NCI-H2107 (cell line): ENCODE data around the gene RANBP1.

ENCODE experiments used
- DNase-seq: peaks from one replicate; lab custom pipeline; 2025; lab: John Stamatoyannopoulos, UW

RANBP1 gene

DNA sequence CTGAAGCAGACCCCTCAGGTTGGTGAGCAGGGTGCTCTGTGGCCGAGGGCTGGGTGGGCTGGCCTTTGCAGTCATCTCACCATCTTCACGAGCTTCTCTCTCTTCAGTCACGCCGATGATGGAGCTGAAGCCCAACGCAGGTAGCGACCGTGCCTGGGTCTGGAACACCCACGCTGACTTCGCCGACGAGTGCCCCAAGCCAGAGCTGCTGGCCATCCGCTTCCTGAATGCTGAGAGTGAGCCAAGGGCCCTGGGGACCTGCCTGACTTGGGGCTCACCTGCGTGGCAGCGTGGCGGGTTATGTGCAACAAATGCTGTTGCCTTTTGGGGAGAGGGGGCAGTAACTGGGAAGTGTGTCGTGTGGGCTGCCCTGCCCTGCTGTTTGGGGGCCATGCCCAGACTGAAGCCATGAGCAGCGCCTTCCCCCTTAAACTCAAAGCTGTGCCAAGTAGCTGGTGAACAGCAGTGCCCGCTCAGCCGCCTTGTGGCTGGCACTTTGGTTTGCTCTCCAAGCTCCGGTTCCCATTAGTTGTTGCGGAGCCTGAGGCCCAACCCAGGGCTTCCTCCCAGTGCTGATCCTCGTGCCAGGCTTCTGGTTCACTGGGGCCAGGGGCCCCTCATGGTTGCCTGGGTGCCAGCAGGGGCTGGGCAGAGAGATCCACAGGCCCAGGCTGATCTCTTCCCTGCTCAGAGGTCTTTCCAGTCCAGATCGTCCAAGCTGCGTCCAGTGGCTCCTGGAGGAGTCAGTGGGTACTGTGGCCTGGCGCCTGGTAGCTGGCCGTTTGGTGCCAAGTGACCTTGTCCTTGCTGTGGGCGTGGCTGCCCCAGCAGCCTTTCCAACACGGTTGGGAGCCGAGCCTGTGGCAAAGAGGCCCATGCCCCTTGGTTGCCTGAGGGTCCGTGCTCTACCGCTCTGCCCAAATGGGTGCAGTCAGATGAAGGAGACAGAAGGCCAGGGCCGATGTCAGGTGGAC lies 9.6 kb downstream of the RANBP1 start:
- no peak for DNase-seq

DNA sequence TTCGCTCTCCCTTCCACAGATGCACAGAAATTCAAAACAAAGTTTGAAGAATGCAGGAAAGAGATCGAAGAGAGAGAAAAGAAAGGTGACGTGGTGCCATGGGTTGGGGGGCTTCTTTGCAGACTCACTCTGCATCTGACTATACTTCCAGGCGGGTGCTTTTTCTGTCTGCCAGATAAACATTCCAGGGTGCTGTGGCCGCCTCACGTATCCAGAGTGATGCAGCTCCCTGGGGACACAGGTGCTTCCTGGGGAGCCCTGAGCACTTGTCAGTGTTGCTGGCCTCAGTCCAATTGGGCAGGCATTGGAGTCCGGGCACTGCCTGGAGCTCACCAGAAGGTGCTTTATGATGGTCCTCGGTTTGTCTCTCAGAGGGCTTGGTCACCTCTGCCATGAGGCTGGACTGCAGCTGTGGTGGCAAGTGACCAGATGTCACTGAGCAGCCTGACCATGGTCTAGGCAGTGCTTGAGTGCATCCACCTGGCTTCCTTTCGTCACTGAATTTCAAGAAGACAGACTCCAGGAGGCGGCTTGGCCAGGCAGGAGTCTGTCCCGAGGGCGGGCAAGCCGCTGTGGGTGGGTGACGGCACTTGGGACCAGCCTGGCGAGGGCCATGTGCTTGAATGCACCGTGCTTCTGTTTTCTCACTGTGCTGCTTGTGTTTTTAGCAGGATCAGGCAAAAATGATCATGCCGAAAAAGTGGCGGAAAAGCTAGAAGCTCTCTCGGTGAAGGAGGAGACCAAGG lies 10.6 kb downstream of the RANBP1 start:
- DNase-seq: peak; percentile 16

DNA sequence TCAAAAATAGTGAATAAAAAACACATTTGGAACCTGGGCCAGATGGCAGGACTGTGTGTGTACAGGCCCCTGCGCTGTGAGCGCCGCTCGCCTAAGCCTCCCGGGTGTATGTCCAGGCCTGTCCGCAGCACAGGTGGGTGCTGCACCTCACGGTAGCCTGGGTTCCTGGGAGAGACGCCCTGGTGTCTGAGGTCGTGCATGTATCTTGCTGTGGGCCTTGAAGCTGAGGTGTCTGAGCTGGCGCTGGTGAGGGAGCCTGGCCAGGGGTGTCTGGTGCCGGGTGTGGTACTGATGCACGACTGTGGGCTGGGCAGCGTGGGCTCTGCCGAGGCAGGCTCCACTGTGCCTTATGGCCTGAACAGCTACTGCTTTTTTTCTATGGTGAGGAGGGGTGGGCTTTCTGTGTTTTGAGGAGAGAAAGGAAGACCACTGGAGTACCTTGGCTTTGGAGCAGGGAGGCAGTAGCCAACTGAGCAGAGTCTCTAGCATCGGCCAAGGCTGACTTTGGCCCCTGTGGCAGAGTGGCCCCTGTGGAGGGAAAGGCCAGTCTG lies 11.5 kb downstream of the RANBP1 start:
- no peak for DNase-seq

DNA sequence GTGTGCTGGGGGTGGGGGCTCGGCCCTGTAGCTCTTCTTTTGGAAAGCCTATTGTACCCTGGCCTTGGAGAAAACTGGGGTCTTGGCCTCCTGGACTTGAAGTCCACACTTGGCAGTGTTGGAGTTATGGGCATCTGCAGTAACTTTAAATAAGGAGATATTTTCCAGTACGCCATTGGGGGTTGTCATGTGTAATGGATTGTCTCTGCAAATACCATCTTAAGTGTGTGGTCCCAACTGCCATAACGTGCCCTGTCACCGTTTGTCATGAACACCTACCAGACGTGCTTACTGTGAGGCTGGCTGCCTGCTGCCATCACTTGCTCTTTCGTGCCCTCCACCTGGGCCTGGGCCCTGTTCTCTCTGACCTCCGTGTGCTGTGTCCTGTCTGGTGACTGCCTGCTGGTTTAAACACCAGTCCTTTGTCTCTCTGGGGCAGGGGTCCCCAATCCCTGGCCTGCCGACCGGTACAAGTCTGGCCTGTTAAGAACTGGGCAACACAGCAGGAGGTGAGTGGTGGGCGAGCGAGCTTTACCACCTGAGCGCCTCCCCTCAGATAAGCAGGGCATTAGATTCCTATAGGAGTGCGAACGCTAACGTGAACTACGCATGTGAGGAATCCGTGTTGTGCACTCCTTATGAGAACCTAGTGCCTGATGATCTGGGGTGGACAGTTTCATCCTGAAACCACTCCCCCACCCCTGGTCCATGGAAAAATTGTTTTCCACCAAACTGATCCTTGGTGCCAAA lies 12.1 kb downstream of the RANBP1 start:
- DNase-seq: no peak

DNA sequence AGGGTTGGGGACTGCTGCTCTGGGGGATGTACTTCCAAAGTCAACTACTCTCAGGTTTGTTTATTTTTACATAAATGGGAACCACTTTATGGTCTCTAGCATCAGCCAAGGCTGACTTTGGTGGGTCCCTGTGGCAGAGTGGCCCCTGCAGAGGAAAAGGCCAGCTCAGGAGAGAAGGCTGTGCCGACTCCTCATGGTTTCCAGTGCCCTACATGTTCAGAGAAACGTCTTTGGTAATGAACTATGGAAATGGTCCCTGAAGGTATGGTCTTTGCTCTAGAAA lies 12.7 kb downstream of the RANBP1 start:
- DNase-seq: no peak

DNA sequence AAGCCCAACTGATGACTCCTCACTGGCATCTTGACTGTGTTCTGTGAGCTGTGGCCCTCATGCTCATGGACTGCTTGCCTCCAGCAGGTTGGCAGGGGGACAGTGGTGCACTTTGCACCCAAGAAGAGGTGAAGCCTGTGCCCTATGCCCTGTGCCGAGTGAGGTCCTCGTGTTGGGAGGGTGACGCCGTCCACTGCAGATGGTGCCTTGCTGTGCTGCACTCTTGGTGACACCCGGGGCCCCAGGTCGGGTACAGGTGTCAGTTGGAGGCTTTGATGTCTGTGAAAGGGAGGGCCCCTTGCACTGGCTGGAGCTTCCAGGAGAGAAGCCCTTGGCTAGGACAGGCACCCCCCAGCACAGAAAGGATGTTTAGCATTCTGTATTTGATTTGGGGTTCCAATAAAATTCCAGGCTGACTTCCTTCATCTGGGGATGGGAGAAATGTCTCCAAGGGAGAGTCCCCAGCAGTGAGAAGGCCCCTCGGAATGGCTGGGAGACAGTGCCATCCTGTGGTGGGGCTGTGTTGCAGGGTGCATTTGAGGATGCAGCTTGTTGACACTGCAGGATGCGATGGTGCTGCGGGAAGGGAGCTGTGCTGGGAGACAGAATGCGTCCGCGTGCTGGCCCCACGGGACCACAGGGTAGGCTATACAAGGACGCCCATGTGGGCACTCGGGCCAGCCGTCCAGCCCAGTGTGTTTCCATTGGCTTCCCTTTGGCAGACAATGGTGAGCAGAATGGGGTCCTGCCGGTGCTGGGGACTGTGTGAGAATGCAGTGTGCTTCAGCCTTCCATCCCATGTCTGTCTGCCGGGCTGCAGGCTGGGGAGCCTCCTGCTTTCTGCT lies 13.2 kb downstream of the RANBP1 start:
- peak; percentile 21 for DNase-seq

DNA sequence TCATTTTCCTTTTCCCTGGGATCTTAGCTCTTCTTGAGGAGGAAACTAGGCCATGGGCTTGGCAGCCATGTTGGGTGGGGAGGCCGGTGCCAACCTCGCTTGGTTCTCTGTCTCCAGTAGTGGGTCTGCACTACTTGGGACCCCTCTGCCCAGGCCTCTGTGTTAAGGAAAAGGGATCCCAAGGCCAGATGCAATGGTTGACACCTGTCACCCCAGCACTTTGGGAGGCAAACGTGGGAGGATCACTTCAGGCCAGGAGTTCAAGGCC lies 13.8 kb downstream of the RANBP1 start:
- no peak for DNase-seq

DNA sequence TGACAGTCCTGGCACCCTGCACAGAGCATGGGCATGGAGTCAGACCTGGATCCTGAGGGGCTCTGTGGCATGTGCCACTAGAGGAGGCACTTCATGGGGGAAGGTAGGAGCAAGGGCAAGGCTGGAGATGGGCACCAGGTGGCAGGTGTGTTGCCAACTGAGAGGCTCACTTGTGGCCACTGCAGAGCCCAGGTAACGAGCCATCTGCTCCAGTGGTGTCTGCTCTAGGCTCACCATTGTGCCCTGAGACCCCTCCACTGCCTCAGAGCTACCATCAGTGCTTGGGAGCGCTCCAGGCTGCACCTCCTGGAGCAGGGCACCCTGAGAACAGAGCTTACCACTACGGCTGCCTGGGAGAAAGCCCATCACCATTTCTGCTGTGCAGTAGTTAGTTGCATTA lies 14.4 kb downstream of the RANBP1 start:
- no peak for DNase-seq

DNA sequence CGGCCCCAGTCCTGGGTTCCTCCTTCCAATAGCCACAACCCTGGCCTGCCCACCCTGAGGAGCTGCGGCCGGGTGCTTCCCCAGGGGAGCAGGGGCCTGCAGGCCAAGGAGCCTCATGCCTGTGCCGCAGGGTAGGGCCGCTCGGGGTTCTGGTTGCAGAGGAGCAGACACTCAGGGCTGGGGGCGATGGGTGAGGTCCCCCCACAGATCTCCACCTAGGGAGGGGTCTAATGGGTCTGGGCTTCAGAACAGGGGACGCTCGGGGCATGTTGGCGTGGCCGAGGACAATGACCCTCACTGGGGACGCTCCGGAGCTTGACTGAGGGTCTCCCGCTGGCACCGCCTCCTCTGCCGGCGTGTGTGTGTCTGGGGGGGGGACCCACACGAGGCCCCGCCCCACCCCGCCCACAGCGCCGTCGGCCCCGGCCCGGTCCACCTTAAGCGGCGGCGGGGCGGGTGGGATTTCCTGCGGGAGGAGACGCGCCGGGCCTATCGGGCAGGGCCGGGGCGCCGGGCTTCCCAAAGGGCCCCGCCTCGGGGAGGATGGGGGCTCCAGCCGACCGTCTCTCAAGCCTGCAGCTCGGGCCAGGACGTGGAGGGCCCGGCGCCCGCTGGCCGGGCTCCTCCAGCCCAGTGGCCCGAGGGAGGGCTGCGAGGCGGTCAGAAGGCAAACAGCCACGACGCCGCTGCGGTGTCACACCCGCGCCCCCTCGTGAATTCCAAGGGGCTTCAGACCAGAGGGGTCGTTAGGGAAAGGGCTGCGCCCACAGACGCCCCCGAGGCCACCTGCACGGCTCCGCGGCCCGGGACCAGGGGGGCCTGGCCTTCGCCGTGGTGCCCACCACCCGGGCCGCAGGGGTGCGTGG lies 15.1 kb downstream of the RANBP1 start:
- DNase-seq: no peak

DNA sequence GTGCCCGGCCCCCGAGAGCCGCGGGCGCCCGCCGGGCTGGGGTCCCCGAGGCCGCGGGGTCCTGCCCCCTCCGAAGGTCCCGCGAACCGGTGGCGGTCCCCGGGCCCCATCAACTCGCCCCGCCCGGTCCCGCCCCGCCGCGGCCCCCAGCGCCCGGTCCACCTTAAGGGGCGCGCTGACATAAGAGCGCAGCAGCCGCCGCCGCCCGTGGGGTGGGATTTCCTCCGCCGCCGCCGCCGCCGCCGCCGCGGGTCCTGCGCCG lies 15.6 kb downstream of the RANBP1 start, which contains the start of gene ZDHHC8:
Gene ZDHHC8 (plus strand): TSS at position 208 of the 262 bp plus-strand sequence. CDS start 144 bp downstream, outside the sequence.
- DNase-seq: no peak

DNA sequence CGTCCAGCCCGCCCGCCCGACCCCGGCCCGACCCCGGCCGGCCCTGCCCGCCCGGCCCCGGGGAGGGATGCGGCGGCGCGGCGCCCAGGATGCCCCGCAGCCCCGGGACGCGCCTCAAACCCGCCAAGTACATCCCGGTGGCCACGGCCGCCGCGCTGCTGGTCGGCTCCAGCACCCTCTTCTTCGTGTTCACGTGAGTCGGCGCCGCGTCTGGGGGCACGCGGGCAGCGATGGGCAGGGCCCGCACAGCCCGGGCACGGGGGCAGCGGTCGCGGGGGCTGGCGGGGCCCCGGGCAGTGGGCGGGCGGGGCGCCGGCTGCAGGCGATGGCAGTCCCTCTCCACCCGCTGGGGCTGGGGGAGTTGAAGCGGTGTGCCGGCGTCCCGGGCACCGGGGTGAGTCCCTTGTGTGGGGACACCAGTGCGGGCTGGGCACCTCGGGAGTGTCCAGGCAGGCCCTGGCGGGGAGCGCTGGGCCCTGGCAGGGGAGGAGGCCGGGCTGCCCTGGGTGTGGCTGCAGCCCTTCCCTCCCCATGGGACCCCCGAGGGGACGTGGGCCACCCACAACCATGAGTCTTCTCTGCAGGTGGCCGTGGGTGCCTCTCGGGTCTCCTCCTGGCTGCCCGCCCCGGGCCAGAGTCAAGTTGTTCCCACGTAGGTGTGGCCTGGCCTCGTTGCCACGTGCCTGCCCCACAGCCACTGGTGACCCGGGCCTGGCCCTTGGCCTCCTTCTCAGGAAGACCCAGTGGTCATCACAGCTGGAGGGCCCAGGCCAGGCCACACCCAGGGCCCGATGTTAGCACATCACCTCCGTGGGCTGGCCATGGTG lies 16.2 kb downstream of the RANBP1 start:
- no peak for DNase-seq

DNA sequence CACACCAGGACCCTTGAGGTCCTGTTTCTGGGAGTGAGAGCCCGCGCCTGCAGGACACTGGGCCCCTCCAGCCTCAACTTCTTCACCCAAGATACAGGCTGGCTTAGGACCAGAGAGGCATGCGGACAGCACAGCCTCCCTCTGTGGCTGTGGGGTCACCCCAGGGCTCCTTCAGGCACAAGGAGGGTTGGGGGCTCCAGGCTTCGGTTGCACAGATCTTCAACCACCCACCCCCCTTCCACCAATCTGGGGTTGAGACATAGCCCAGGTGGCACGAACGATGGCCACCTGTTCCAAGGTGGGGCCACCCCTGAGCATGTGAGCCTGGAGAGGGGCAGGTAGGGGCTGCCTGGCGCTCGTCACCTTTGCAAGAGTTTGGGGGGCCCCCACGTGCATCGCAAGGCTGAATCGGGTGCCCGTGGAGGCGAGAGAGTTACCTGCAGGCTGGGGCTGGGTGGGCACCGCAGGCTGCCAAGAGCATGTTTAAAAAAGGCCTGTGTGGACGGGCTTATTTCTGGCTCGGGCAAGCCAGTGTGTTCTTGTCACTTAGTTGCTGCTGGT lies 16.9 kb downstream of the RANBP1 start:
- DNase-seq: no peak

DNA sequence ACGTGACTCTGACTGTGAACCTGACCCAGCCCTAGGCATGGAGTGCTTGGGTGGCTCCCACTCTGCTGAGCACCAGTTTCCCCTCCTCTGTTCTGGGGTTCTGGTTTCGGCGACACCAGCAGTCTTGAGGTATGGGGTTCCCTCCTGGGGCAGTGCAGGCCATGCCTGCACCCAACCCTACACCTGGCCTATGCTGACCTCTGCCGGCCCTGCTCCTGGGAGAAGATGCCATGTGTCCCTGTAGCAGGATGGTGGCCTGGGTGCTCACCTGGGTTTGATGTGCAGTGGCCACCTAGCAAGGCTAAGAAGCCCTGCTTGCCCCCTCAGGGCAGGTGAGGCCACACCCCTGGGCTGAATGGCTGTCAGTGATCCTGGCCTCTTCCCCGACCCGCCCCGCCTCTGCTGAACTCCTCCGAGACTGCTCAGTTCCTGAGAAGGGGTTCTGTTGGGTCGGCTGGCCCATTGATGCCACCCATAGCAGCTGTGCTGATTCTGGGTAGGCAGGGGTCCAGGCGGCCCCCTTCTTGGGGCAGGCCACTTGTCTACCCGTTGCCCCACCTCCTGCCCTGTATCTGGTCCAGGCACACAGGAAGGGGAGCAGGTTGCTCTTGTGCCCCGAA lies 18.1 kb downstream of the RANBP1 start:
- no peak for DNase-seq

DNA sequence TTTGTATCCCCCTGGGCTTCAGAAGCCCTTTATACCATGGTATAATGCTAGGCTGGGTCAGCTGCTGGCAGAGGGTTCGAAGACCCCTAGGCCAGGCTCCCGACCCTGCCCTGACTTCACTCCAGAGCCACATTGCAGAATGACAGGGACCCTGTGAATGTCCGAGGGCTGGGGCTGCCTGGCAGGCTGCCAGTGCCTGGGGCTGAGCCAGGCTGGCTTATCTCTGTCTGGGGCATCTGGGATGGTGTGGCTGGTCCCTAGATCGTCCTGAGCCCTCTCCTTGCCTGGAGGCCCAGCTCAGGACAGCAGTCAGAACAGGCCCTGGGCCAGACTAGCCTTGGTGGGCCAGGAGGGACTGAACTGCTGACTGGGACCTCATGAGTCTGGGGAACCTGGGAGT lies 19.4 kb downstream of the RANBP1 start:
- DNase-seq: no peak

DNA sequence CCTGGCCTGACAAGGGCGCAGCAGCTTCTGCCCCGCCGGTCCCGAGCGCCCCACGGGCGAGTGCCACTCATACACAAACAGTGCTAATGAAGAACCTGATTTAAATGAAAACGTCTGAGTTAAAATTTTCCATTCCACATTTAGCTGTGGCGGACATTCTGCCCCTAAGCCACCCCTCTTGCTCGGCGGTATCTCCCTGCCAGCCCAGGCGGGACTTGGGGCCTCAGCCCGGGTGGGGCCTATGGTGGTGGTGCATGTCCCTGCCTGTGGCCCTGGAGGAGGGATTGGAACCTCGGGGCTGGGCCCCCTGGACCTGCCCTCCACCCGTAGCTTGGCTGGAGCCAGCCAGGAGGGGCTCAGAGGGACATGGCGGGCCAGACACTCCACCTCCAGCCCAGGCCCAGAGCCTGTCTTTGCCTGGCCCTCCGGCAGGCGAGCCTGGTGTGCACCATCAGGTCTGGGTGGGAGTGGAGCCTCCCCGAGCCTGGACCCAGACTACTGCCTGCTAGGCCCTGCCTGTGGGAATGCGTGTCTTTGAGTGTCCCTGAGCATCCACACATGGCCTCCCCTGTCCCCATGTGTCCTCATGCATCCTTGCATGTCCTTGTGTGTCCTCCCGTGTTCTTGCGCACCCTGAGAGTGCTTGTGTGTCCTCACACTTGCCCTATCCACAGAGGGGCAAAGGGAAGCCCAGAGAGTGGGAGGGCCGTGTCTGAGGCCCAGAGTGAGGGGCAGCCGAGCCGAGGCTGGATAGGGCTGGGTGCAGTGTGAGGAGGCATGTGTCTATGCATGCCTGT lies 20.1 kb downstream of the RANBP1 start:
- DNase-seq: no peak

DNA sequence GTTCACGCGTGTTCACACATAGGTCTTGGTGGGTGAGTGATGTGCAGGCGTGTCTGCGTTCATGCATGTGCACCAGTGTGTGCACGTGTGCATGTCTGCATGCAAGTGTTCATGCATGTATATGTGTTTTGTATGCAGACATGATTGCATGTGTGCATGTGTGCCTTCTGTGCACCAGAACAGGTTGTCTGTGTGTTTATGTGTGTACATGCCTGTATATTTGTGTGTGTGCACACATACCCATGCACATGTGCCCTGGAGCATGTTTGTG lies 20.6 kb downstream of the RANBP1 start:
- no peak for DNase-seq

DNA sequence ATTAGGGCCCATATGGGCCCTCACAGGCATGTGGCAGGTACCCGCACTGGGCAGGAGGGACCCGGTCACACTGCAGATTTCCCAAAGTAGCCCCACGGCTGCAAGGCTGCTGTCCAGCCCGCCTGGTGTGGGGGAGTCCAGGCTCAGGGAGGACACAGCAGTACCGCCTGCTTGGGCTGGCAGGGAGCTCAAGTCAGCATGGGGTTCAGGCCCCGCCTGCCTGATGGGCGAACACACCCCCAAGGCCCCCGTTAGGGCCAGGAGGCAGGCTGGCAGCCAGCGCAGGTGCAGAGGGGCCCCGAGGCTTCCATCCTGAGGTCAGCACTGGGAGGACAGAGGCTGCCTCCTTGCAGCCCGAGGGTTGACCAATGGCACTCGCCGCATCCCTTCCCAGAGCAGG lies 21.2 kb downstream of the RANBP1 start:
- DNase-seq: no peak

DNA sequence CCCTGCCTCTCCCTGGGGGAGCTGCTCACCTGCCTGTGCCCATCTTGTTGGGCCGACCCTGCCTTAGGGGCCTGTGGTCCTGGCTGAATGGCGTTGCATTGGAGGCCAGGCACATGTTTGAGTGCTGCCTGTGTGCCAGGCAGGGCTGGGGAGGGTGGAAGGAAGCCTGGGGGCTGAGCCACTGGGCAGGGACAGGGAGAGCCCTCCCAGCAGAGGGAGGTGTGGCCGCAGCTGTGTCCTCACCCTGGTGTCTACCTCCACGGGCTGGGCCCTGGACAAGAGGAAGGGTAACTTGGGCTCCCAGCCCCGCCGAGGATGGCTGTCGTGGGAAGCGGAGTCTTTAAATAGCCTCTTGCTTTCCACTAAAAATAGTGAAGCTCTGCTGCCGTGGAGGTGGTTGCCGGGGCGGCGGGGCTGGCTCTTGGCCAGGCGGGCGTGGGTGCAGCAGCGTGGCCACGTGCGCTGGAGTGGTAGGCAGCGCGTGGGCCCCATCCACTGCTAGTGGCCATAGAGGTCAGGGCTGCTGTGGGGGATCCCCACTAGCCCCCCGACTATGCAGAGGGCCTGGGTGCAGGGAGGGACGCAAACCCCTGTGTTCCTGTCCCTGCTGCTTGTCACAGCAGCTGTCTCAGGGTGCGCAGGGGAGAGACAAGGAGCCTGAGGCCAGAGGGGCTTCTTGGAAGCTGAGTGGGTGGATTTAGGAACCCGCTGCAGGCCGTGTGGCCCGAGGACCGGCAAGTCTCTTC lies 21.9 kb downstream of the RANBP1 start:
- DNase-seq: no peak
